Jurkat, Clone E6-1 (cell line): ENCODE data around the gene HOXB9.

Source experiments
- DNase-seq: peaks from one replicate; pipeline ENCODE4 v3.0.0-alpha.2; 2011; ENCODE audit warnings: low read depth, low spot score
- H3K4me3 ChIP-seq: 2 replicates; pipeline ENCODE4 v1.5.1; 2011; ENCODE audit warnings: mild to moderate bottlenecking, low read length, control low read depth, moderate library complexity

Gene HOXB9

GRCh38 chr17:48601539-48602425, 24.4 kb downstream of the HOXB9 start:
- peak overlapping the region; percentile 23 for H3K4me3 ChIP-seq
- no peak for DNase-seq

GRCh38 chr17:48601207-48601538, 25.0 kb downstream of the HOXB9 start:
- no peak for DNase-seq
- H3K4me3 ChIP-seq, result no peak overlapping the region

GRCh38 chr17:48600244-48601098, 25.7 kb downstream of the HOXB9 start:
- H3K4me3 ChIP-seq, result no peak overlapping the region
- DNase-seq, result no peak

GRCh38 chr17:48599354-48599753, 26.8 kb downstream of the HOXB9 start:
- no peak overlapping the region for H3K4me3 ChIP-seq
- DNase-seq, result no peak

GRCh38 chr17:48598736-48599135, 27.4 kb downstream of the HOXB9 start:
- DNase-seq, result no peak

GRCh38 chr17:48597778-48598631, 28.2 kb downstream of the HOXB9 start:
- no peak overlapping the region for H3K4me3 ChIP-seq
- no peak for DNase-seq

More at GRCh38 chr17:48598736-48599135, 27.4 kb downstream of the HOXB9 start:
- no peak overlapping the region for H3K4me3 ChIP-seq

- H3K4me3 ChIP-seq, result no peak overlapping the region
- DNase-seq, result no peak
Observed at GRCh38 chr17:48597528-48597777, 28.7 kb downstream of the HOXB9 start.

- H3K4me3 ChIP-seq, result no peak overlapping the region
Observed at GRCh38 chr17:48596735-48597527, 29.2 kb downstream of the HOXB9 start.

GRCh38 chr17:48596000-48596734, 30.0 kb downstream of the HOXB9 start:
- no peak for DNase-seq
- no peak overlapping the region for H3K4me3 ChIP-seq

More at GRCh38 chr17:48596735-48597527, 29.2 kb downstream of the HOXB9 start:
- DNase-seq, result no peak

GRCh38 chr17:48595278-48595999, 30.7 kb downstream of the HOXB9 start:
- DNase-seq, result no peak
- no peak overlapping the region for H3K4me3 ChIP-seq

- DNase-seq, result no peak
- H3K4me3 ChIP-seq, result no peak overlapping the region
Observed at GRCh38 chr17:48594538-48595277, 31.4 kb downstream of the HOXB9 start.

GRCh38 chr17:48593840-48594537, 32.2 kb downstream of the HOXB9 start:
- H3K4me3 ChIP-seq, result peak overlapping the region; percentile 49
- peak; percentile 57 for DNase-seq

- peak within 1 kb of the TSS; percentile 49 for H3K4me3 ChIP-seq
- DNase-seq, result no peak
Observed at GRCh38 chr17:48593126-48593829, 32.9 kb downstream of the HOXB9 start, which contains the start of gene HOXB5. TSS of gene HOXB5 (minus strand) at chr17:48593779. CDS start at chr17:48593682, 97 bp downstream.

- no peak for DNase-seq
- no peak overlapping the region for H3K4me3 ChIP-seq
Observed at GRCh38 chr17:48592577-48592976, 33.6 kb downstream of the HOXB9 start.

GRCh38 chr17:48592057-48592514, 34.1 kb downstream of the HOXB9 start:
- no peak for DNase-seq
- H3K4me3 ChIP-seq, result no peak overlapping the region
